NAMALWA (cell line): ENCODE data around the gene ORMDL1.

Experiments
- DNase-seq: peaks from one replicate; pipeline ENCODE4 v3.0.0-alpha.2; 2015; ENCODE audit warnings: low spot score

The ORMDL1 gene

GRCh38 chr2:189783927-189784867 lies at the start of gene ORMDL1, which contains the start of gene PMS1:
Gene ORMDL1 (minus strand): TSS chr2:189784339. CDS start chr2:189782595, 1,744 bp downstream.
Gene PMS1 (plus strand): TSS chr2:189784450. CDS start chr2:189791810, 7,360 bp downstream.
- DNase-seq: peak; percentile 96

DNA sequence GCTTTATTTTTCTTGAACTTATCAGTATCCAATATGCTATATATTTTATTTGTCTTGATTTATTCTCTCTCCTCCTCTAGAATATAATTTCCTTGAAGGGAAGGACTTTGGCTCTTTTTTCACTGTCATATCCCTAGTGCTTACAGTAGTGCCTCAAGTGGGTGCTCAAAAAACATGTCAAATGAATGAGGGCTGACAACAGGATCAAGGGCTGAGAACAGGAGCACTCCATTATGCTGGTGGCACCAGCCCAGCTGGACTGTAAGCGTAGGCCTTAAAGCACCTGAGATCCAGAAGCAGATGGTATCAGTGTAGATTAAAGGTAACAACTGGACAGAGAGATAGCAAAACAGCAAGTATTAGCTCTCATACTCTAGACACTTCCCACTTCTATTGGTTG lies 46.4 kb upstream of the ORMDL1 start:
- DNase-seq: no peak

- DNase-seq: no peak
These were observed 45.1 kb upstream of the ORMDL1 start for GRCh38 chr2:189829102-189829833.

GRCh38 chr2:189826039-189826438 lies 41.9 kb upstream of the ORMDL1 start:
- DNase-seq: no peak

DNA sequence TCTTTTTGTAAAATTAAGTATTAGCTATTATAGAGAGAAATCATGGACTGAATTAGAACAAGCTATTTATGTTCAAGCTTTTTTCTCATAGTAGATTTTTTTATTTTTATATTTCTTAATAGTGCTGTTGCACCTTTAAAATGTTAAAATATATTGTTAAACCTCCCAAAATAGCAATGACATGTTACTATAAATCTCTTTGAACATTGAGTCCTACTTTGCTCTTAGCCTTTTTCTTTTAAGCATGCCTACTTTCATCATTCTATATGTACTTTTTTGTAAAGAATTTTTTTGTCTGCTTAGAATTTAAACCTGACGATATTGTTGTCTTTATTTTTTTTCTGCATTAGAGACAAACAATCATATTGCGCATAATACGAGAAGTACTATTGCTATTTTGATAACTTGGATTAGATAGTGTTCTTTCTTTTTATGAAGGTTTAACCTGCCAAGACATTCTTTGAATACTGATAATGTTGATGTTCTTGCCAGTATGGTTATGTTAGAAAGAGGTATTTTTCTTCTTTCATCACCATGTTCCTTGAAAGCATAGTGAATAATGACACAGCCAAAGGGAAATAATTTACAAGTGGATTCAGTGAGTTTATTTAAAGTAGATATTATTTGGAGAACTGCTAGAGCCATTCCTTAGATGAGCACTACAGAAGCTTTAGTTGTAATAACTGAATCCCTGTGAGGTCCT lies 40.7 kb upstream of the ORMDL1 start:
- no peak for DNase-seq

DNA sequence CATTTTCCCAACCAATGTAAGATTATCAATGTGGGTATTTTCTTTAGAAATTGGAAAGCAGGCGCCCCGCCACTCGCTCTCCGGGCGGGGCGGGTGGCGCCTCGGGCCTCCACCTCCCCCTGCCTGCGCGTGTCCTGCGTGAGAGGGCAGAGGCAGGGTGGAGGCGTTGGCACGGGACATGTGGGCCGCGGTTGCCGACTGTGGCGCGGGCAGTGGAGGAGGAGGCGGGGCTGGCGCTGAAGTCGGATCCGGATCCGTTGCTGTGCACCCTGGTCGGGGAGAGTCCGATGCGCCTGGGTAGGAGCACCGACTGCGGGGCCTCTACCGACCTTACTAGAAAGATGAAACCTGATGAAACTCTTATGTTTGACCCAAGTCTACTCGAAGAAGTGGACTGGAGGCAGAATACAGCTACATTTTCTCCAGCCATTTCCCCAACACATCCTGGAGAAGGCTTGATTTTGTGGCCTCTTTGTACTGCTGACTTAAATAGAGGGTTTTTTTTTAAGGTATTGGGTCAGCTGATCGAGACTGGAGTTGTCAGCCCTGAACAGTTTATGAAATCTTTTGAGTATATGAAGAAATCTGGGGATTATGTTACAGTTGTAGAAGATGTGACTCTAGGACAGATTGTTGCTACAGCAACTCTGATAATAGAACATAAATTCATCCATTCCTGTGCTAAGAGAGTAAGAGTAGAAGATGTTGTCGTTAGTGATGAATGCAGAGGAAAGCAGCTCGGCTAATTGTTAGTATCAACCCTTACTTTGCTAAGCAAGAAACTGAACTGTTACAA lies 38.0 kb upstream of the ORMDL1 start:
- no peak for DNase-seq

DNA sequence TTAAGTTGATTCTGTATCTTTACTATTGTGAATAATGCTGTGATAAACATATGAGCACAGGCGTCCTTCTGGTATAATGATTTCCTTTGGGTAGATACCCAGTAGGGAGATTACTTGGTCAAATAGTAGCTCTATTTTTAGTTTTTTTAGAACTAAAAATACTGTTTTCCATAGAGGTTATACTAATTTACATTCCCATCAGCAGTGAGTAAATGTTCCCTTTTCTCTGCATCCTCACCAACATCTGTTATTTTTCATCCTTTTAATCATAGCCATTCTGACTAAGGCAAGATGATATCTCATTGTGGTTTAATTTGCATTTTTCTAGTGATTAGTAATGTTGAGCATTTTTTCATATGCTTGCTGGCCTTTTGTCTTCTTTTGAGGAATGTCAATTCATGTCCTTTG lies 35.2 kb upstream of the ORMDL1 start:
- DNase-seq: no peak

DNA sequence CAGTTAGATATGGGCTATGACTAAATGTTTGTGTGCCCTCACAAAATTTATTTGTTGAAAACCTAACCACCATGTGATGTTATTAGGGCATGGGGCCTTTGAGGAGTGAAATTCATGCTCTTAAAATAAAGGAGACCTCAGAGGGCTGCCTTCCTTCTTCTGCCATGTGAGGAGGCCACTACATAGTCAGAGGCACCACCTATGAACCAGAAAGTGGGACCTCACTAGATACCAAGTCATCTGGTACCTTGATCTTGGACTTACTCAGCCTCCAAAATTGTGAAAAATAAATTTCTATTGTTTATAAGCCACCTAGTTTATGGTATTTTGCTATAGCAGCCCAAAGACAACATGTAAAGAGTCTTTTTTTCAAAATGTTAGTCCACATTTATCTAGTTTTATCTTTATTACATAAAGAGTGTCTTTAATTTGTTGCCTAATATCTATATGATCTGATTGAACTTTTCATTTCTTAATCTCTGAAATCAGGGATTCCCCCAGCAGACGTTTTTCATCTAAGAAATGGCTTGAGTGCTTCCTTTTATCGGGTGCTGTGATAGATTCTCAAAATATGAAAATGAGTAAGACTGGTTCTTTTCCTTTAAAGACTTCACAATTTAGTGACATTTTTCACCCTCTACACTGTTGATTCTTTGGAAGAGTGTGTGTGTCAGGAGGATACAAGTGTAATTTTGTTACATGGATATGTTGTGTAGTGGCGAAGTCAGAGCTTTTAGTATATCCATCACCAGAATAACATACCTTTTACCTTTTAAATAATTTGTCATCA lies 34.3 kb upstream of the ORMDL1 start:
- DNase-seq: no peak

DNA sequence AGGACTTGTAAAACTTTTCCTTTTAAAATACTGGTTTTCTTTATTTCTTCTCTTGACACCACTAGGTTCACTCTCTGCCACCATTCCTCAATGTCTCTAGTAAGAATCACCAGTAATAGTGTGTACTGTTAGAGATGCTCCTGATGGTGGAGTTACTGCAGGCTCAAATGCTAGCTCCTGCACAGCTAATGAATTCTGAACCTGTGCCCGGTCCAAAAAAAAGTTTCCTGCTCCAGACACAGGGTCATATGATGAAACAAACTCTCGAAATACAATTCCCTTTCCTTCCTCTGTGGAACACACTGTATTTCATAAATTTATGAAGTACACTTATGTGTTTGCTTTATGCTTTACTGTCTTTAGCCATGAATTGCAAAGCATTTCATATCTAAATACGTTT lies 19.3 kb upstream of the ORMDL1 start:
- DNase-seq: no peak

DNA sequence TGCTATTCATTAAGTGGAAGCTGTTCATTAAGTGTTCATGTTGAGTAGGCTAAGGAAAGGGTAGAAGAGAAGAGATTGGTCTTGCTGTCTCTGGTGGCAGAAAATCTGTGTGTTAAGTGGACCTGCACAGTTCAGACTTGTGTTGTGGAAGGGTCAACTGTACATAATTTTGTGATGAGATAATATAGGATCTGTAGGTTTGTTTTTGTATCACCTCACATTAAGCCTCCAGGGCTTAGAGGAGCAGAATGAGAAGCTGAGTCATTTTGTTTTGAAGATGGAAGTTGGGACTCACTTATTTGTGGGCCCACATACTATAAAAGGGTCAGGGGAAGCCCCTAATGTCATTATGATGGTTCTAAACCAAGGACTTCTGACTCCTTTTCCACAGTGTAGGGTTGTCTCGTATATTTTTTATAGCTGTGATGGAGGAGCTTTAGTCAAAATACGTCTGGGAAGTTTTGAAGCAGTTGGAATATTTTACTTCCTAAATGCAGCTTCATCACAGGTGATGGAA lies 18.3 kb upstream of the ORMDL1 start:
- no peak for DNase-seq

DNA sequence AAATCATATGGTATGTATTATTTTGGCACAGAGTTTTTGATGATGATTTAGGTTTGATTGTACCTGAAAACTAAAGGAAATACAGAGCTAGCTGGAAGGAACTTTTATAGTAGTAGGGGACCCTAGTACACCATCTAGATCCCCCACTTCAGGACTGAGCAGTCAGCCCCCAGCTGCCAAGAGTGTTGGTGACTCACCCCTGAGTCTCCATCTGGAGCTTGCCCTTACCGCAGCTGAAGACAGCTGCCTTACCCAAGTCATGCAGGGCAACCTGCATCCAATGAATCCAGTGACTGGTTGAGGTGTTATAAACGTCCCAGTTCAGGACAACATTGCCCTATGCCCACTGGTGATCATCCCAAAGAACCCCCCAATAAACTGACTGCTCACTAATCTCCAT lies 15.4 kb upstream of the ORMDL1 start:
- no peak for DNase-seq

DNA sequence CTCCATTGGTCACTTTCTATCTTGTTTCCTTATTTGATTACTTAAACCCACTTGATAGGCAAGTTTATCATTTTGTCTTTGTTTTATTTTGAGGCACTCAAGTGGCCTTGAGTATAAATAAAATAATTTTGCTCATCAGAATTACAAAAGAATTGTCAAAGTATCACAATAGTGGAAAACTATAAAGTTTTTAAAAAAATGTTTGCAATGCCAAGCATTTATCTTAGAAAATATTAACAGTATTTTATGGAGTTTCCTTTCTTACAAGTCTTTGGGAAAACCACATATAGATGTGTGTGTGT lies 14.8 kb upstream of the ORMDL1 start:
- no peak for DNase-seq

DNA sequence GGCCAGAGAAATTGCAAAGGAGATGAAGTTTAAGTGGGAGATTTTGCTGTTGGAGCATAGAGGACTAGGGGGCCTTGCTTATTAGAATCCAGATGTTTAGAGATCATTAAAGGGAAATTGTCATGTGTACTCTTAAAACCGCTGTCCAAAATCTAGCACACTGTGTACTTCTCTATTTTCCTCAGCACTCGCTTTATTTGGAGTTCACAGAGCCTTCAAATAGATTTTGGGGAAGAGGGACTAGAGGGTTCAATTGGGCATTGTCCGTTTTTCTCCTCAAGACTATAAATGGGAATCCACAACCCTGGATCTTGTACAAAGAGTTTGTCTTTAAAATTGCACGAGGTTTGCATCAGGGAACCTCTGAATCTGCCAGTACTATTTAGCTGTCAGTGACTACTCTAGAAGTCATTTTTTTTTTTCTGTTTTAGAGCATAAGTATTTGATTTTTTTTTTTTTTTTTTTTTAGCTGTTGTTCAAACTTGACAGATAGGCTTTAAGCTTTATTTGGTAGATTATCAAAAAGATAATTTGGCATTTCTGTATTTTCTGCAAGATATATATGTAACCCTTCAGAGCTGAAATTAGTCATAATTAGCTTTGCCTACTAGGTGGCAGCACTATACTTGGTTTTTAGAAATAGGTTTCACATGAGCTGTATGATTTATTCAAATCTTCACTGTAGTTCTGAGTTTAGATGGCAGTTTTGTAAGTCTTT lies 14.3 kb upstream of the ORMDL1 start:
- DNase-seq: peak; percentile 64

- DNase-seq: no peak
These were observed 13.8 kb upstream of the ORMDL1 start for GRCh38 chr2:189797902-189798301.

GRCh38 chr2:189794310-189794709 lies 10.2 kb upstream of the ORMDL1 start:
- DNase-seq: no peak

DNA sequence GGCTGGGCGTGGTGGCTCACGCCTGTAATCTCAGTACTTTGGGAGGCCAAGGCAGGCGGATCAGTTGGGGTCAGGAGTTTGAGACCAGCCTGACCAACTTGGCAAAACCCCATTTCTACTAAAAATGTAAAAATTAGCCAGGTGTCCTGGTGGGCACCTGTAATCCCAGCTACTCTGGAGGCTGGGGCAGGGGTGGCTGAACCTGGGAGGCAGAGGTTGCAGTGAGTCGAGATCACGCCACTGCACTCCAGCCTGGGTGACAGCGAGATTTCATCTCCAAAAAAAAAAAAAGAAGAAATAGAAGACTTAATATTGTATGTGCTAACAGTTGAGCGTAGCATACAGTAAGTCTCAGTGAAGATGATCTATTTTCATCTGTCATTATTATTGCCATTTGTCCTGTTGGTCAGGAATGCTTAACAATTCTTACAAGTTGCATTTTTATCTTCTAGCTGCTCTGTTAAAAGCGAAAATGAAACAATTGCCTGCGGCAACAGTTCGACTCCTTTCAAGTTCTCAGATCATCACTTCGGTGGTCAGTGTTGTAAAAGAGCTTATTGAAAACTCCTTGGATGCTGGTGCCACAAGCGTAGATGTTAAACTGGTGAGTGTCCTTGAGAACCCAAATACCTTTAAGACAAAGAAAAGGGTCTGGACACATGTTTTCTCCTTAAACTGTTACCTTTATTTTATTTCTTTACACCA lies 7.4 kb upstream of the ORMDL1 start:
- DNase-seq: no peak

- DNase-seq: peak; percentile 71
These were observed 650 bp downstream of the ORMDL1 start for GRCh38 chr2:189783451-189783926.

- DNase-seq: no peak
These were observed 1.9 kb downstream of the ORMDL1 start for GRCh38 chr2:189782221-189782671.

DNA sequence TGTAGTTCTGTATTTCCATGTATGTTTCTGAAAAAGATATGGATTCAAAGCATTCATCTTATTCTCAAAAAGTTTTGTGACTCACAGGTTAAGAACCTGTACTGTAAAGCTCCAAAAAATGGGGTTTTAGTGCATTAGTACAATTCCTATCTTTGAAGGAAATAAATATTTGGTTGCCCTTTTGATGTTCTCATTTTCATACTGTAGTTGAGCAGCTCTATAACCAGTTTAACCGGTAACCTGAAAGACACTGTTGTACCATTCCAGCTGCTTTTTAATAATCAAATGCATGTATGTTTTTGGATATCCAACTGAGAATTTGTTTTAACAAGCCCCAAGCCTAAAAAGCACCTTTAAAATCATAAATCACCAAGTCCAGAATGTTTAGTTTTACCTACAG lies 11.9 kb downstream of the ORMDL1 start:
- no peak for DNase-seq
